HepG2 (cell line): ENCODE data around the gene NDUFA5. TPM values are rescaled to one million over a fixed set of nuclear protein-coding genes. Genes with fewer than 3 reads are reported as not detected.

Source experiments
- ATAC-seq: fragments of 200-7000 bp; cut with Tn5 transposase; 3 replicates; pipeline ENCODE4 v1.9.1; 2020; ENCODE audit warnings: mild to moderate bottlenecking, moderate library complexity
- BruUV-seq: library from RNA; stranded (reverse); fragments of 400-500 nt; replicated peaks from 2 replicates; lab custom pipeline; 2021; lab: Mats Ljungman, UMichigan
- CTCF ChIA-PET: fragments of 300-600 bp; formaldehyde crosslinking; extraction: SDS; loops from one replicate; lab custom pipeline; 2021; ENCODE audit warnings: low total read pairs, inconsistent platforms, low intra/inter-chr PET ratio; lab: Yijun Ruan, JAX
- POLR2A ChIA-PET: fragments of 350-600 bp; sonication (Branson Sonifier 250); formaldehyde crosslinking; loops from one replicate; lab custom pipeline; 2020; ENCODE audit warnings: antibody characterized with exemption, inconsistent platforms; lab: Yijun Ruan, JAX
- DNase-seq: peaks from one replicate; pipeline ENCODE4 v3.0.0-alpha.2; 2015; ENCODE audit warnings: low spot score
- FAIRE-seq: peaks from 3 replicates; lab custom pipeline; 2011; peaks lifted over from hg19 to GRCh38; lab: Jason Lieb, UNC
- H2AFZ ChIP-seq: one replicate; pipeline ENCODE4 v1.6.1; 2011; ENCODE audit warnings: low read length, inconsistent platforms
- H3K27ac ChIP-seq: fragments of 300-600 bp; 3 replicates; pipeline ENCODE4 v1.8.0; 2011; ENCODE audit warnings: mixed run types, mild to moderate bottlenecking, mixed read lengths, low read length, inconsistent platforms; ENCODE audit not compliant: insufficient read depth; ENCODE audit errors: extremely low read length
- H3K27me3 ChIP-seq, 2 experiments: fragments of 200-600 bp in 1 of 2; 2 replicates in 1 of 2; 3 replicates in 1 of 2; pipeline versions ENCODE4 v1.6.0 to v1.8.0; 2011; ENCODE audit warnings: low read length in 2 of 2, mild to moderate bottlenecking in 2 of 2, moderate library complexity in 2 of 2, inconsistent platforms in 1 of 2; ENCODE audit not compliant: insufficient read depth in 2 of 2, control insufficient read depth in 1 of 2
- H3K36me3 ChIP-seq, 2 experiments: fragments of 200-600 bp in 1 of 2; replicated peaks in 1 of 2; 2 replicates in 1 of 2; 3 replicates in 1 of 2; pipeline versions ENCODE4 v1.5.1 to v1.8.0; 2011; ENCODE audit warnings: low read length in 2 of 2, inconsistent platforms in 1 of 2; ENCODE audit not compliant: insufficient read depth in 2 of 2, control insufficient read depth in 1 of 2
- H3K4me1 ChIP-seq: 2 replicates; pipeline ENCODE4 v1.5.1; 2012; ENCODE audit warnings: low read length, inconsistent platforms; ENCODE audit not compliant: insufficient read depth
- H3K4me2 ChIP-seq: 2 replicates; pipeline ENCODE4 v1.6.0; 2011; ENCODE audit warnings: low read depth, low read length, inconsistent platforms
- H3K4me3 ChIP-seq, 3 experiments: fragments of 200-600 bp in 1 of 3; sonication (generic), shearing (Covaris generic) in 1 of 3; replicated peaks in 1 of 3; 2 replicates each; pipeline ENCODE4 v1.5.1; 2011 to 2016; ENCODE audit warnings: low read length in 3 of 3, inconsistent platforms in 2 of 3, low read depth in 2 of 3, mild to moderate bottlenecking in 2 of 3, control low read depth in 1 of 3, mixed read lengths in 1 of 3; ENCODE audit not compliant: insufficient read depth in 1 of 3
- H3K79me2 ChIP-seq: one replicate; pipeline ENCODE4 v1.6.1; 2011; ENCODE audit warnings: low read length, inconsistent platforms; ENCODE audit not compliant: insufficient read depth
- H3K9ac ChIP-seq: 2 replicates; pipeline ENCODE4 v1.6.0; 2011; ENCODE audit warnings: mild to moderate bottlenecking, low read depth, low read length, inconsistent platforms; ENCODE audit not compliant: insufficient read depth
- H3K9me3 ChIP-seq: 2 replicates; pipeline ENCODE4 v1.5.1; 2012; ENCODE audit warnings: mild to moderate bottlenecking, low read length
- H4K20me1 ChIP-seq: 2 replicates; pipeline ENCODE4 v1.6.0; 2011; ENCODE audit warnings: inconsistent platforms, mild to moderate bottlenecking, low read length, moderate library complexity; ENCODE audit not compliant: insufficient read depth
- BORCS8-MEF2B ChIP-seq: sonication (generic); formaldehyde crosslinking; IDR thresholded peaks from 2 replicates; pipeline ENCODE4 v1.8.0; 2022; ENCODE audit warnings: mild to moderate bottlenecking, missing genetic modification reagents
- KDM4B ChIP-seq: sonication (generic); formaldehyde crosslinking; IDR thresholded peaks from 2 replicates; pipeline ENCODE4 v1.4.0; 2020; ENCODE audit warnings: missing genetic modification reagents
- PCBP2 ChIP-seq: fragments of 200-400 bp; formaldehyde crosslinking; optimal IDR thresholded peaks from 2 replicates; pipeline ENCODE3; 2018; ENCODE audit warnings: low read length, low read depth; ENCODE audit not compliant: poor library complexity, severe bottlenecking
- SMC3 ChIP-seq: IDR thresholded peaks from 2 replicates; pipeline ENCODE4 v1.6.1; 2011; ENCODE audit warnings: low read length, improper control_type of control experiment
- SNAI1 ChIP-seq: sonication (generic); formaldehyde crosslinking; IDR thresholded peaks from 2 replicates; pipeline ENCODE4 v1.5.0; 2020; ENCODE audit warnings: mild to moderate bottlenecking, missing genetic modification reagents, borderline replicate concordance
- SYNCRIP ChIP-seq: fragments of 200-400 bp; formaldehyde crosslinking; IDR thresholded peaks from 2 replicates; pipeline ENCODE4 v1.6.1; 2018; ENCODE audit warnings: mild to moderate bottlenecking, low read depth, low read length; ENCODE audit not compliant: insufficient read depth
- ZBTB38 ChIP-seq: sonication (generic); formaldehyde crosslinking; IDR thresholded peaks from 2 replicates; pipeline ENCODE4 v1.5.1; 2020; ENCODE audit warnings: mild to moderate bottlenecking, missing genetic modification reagents
- ZEB1 ChIP-seq: IDR thresholded peaks from 2 replicates; pipeline ENCODE4 v1.6.1; 2012; ENCODE audit warnings: mild to moderate bottlenecking, low read depth, inconsistent platforms; ENCODE audit not compliant: insufficient replicate concordance
- whole genome bisulfite sequencing: methylation state at CpG from one replicate; pipeline ENCODE4 v1.1.6; 2017; ENCODE audit warnings: low lambda C conversion rate; 5-methylcytosine and 5-hydroxymethylcytosine counted together
- in situ Hi-C: cut with HindIII; loops from 2 replicates; pipeline ENCODE4 v1.10.0; 2017; ENCODE audit warnings: low pct_unique_long_range_greater_than_20kb; ENCODE audit not compliant: extremely low pct_ligation_motif_present
- intact Hi-C: fragments of 100-400 bp; cut with micrococcal nuclease; formaldehyde crosslinking; loops from one replicate; pipeline ENCODE4 v1.10.0; 2022; ENCODE audit not compliant: unreplicated experiment
- polyA plus RNA-seq, 8 experiments: library from polyadenylated mRNA; depleted of rRNA in 3 of 8; stranded (reverse) in 7 of 8; unstranded in 1 of 8; fragments of >200 nt; fragmentation: Illumina TruSeq in 4 of 8; extraction: Trizol in 4 of 8; gene quantifications; 2 replicates each; pipeline versions ENCODE4 v1.2.1 to v1.2.3, GENCODE V29; 2011 to 2016; ENCODE audit warnings: low read depth in 4 of 8, missing spikeins in 1 of 8, mixed read lengths in 1 of 8; ENCODE audit not compliant: insufficient read depth in 1 of 8
- total RNA-seq, 5 experiments: library from RNA; depleted of rRNA; stranded (reverse); fragments of >200 nt; fragmentation: Illumina TruSeq; extraction: Trizol; gene quantifications; 2 replicates each; pipeline ENCODE4 v1.2.3, GENCODE V29; 2016; ENCODE audit warnings: low read depth in 1 of 5
- TF ChIP-seq, protein P1 (sequence below): IDR thresholded peaks from 2 replicates; pipeline ENCODE4 v1.6.1; 2012; ENCODE audit warnings: low read depth, low read length, improper control_type of control experiment
- TF ChIP-seq, protein P2 (sequence below), 2 experiments: IDR thresholded peaks; 2 replicates each; pipeline ENCODE4 v1.6.1; 2011 to 2012; ENCODE audit warnings: low read length in 2 of 2, borderline replicate concordance in 1 of 2, low read depth in 1 of 2, mild to moderate bottlenecking in 1 of 2, moderate library complexity in 1 of 2

The NDUFA5 gene
- total and polyA plus RNA-seq, 2 of the 13 experiments (the other 11 are each of a cell fraction or from before 2014, with no cell fraction given): 16.9 to 55.9 TPM

DNA sequence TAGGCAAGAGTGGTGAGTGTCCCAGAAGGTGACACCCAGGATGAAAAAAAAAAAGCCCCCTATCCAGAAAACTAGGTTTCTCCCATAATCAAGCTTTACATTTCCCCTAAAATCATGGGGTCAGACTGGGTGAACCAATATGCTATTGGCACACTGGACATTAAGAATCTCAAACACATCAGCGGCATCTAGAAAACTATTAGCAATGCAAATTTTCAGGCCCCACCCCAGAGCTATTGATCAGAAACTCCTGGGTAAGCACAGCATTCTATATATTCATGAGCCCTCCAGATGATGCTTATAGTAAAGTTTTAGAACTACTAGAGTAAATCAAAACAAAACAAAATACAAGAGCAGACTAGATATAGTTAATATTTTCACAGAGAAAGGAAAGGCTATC lies 59.6 kb downstream of the NDUFA5 start:
- Histone ChIP-seq H3K79me2 (no peaks in the 10 kb centered on the region), H3K4me3 (no peak overlapping the region), H2AFZ (no peak overlapping the region), H3K36me3 (no peaks in the 10 kb centered on the region), H3K4me2 (no peak overlapping the region), H3K27me3 (no peaks in the 10 kb centered on the region), H4K20me1 (no peaks in the 10 kb centered on the region), H3K9ac (no peak overlapping the region), H3K9me3 (no peaks in the 10 kb centered on the region), H3K27ac (no peak overlapping the region), H3K4me1 (no peaks in the 10 kb centered on the region)
- WGBS: 7% methylated on average over 1 of the region's 1 CpG
- CTCF ChIA-PET: no interaction called here
- POLR2A ChIA-PET: no interaction called here
- no peak for DNase-seq
- ATAC-seq: no peak
- intact Hi-C loops: loop anchor here (10.0 kb wide), 1 partner anchor 127 kb away; no protein-coding TSS in a partner anchor
- no TSS peak for BruUV-seq
- FAIRE-seq: no peak
- in situ Hi-C loops: no loop called here
- TF ChIP-seq SYNCRIP (no peak), SNAI1 (CRISPR knock-in tag) (no peak)

DNA sequence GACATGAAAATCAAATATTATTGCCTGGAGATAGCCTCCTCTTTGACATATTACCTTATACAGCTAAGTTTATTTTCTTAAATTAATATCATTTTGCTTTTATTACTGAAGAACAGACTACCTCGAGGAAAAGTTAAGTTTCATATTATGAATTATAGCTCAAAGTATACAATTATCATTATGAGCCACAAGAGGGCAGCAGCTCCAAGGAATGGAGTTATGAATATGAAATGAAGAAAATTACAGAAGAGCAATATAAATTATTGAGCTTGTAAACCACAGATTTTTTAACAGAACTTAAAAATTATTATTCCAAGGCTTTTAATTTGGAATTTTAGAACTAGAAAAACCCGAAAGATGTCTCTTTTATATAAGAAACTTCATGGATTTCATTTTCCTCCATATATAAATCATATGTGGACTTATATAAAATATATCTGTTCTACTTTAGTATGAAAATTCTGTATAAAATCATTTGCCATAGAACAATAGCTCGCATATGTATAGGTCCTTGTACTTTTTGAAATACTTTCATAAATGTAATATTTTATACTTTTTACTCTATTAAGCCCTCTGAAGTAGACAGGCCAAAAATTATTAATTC lies 63.3 kb downstream of the NDUFA5 start:
- intact Hi-C loops: loop anchor here (1.0 to 10.0 kb wide), 3 partner anchors 43 to 378 kb away; no protein-coding TSS in a partner anchor
- H3K4me2 ChIP-seq: no peak overlapping the region
- no peaks in the 10 kb centered on the region for H3K9me3 ChIP-seq
- H3K9ac ChIP-seq: no peak overlapping the region
- H2AFZ ChIP-seq: no peak overlapping the region
- ChIA-PET POLR2A (no interaction called here), CTCF (interaction anchor here (1.2 to 2.9 kb wide), 2 partner anchors 42 to 371 kb away, joined by 3 to 28 read pairs; partner anchors contain the start of gene IQUB)
- FAIRE-seq (no peak), ATAC-seq (no peak), DNase-seq (peak; percentile 27)
- no peaks in the 10 kb centered on the region for H3K4me1 ChIP-seq
- H3K27me3 ChIP-seq: no peaks in the 10 kb centered on the region
- under 1% methylated on average over 3 of the region's 3 CpGs for WGBS
- in situ Hi-C loops: loop anchor here (5.0 kb wide), 1 partner anchor 43 kb away; no protein-coding TSS in a partner anchor
- no TSS peak for BruUV-seq
- no peaks in the 10 kb centered on the region for H3K36me3 ChIP-seq
- no peak overlapping the region for H3K27ac ChIP-seq
- H4K20me1 ChIP-seq: no peaks in the 10 kb centered on the region
- H3K4me3 ChIP-seq: no peak overlapping the region
- no peaks in the 10 kb centered on the region for H3K79me2 ChIP-seq
- TF ChIP-seq KDM4B (CRISPR knock-in tag): no peak
- TF ChIP-seq, protein P1, sequence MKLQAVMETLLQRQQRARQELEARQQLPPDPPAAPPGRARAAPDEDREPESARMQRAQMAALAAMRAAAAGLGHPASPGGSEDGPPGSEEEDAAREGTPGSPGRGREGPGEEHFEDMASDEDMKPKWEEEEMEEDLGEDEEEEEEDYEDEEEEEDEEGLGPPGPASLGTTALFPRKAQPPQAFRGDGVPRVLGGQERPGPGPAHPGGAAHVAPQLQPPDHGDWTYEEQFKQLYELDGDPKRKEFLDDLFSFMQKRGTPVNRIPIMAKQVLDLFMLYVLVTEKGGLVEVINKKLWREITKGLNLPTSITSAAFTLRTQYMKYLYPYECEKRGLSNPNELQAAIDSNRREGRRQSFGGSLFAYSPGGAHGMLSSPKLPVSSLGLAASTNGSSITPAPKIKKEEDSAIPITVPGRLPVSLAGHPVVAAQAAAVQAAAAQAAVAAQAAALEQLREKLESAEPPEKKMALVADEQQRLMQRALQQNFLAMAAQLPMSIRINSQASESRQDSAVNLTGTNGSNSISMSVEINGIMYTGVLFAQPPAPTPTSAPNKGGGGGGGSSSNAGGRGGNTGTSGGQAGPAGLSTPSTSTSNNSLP: peak; percentile 61; the same call in 1 of the 2 replicates
- no peak for TF ChIP-seq PCBP2
- TF ChIP-seq ZBTB38 (CRISPR knock-in tag): no peak
- TF ChIP-seq, protein P2, sequence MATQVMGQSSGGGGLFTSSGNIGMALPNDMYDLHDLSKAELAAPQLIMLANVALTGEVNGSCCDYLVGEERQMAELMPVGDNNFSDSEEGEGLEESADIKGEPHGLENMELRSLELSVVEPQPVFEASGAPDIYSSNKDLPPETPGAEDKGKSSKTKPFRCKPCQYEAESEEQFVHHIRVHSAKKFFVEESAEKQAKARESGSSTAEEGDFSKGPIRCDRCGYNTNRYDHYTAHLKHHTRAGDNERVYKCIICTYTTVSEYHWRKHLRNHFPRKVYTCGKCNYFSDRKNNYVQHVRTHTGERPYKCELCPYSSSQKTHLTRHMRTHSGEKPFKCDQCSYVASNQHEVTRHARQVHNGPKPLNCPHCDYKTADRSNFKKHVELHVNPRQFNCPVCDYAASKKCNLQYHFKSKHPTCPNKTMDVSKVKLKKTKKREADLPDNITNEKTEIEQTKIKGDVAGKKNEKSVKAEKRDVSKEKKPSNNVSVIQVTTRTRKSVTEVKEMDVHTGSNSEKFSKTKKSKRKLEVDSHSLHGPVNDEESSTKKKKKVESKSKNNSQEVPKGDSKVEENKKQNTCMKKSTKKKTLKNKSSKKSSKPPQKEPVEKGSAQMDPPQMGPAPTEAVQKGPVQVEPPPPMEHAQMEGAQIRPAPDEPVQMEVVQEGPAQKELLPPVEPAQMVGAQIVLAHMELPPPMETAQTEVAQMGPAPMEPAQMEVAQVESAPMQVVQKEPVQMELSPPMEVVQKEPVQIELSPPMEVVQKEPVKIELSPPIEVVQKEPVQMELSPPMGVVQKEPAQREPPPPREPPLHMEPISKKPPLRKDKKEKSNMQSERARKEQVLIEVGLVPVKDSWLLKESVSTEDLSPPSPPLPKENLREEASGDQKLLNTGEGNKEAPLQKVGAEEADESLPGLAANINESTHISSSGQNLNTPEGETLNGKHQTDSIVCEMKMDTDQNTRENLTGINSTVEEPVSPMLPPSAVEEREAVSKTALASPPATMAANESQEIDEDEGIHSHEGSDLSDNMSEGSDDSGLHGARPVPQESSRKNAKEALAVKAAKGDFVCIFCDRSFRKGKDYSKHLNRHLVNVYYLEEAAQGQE (IDR thresholded peaks at IDR 0.05; ENCODE audit: borderline replicate concordance in 1 of 2, low read depth in 1 of 2, low read length in 2 of 2): no peak
- peak; percentile 35; the same call in 1 of the 2 replicates for TF ChIP-seq SMC3
- no peak for TF ChIP-seq BORCS8-MEF2B (CRISPR knock-in tag)
- TF ChIP-seq ZEB1: no peak
